ENCODE results near the gene PTPN4.

GRCh38 chr2:119823734-119824334, 64.1 kb downstream of the PTPN4 start:
- TF ChIP-seq CTCF (conservative IDR thresholded peaks at IDR 0.05; ENCODE audit: low read depth, low read length) (peak; percentile 85), EZH2 (IDR thresholded peaks at IDR 0.05; ENCODE audit: low read length, unreplicated experiment) (no peak)
